ENCODE results near the gene GTF2IRD1. TPM values are rescaled to one million over a fixed set of nuclear protein-coding genes. Genes with fewer than 3 reads are reported as not detected.

GTF2IRD1 gene
- total RNA-seq, 1 experiment from 2014 or later: 34.3 TPM

DNA sequence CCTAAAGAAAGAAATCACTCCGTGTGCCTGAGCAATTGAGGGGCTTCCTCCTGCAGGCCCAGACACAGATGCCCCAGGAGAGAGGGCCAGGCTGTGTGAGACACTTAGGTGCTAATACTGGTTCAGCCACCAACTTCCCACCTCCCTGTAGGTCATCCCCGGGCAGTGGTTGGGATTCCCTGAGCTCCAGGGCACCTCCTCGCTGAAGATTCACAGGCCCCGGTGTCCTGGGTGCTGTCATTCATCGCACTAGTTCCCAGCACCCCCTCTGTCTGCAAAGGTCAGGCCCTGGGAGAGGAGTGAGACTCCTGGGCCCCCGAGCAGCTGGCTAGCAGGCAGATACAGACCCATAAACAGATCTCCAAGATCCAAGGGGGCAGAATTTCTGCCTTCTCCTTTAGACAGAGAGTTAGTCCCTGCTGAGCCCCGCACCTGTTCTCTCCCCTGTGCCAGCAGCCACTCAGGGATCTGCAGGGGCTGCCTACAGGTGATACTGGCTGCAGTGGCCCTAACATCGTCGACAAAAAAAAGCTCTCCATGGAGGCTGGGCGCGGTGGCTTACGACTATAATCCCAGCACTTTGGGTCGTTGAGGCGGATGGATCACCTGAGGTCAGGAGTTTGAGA lies 165.6 kb downstream of the GTF2IRD1 start:
- H4K20me1 ChIP-seq (ENCODE audit: control insufficient read depth, insufficient read depth, insufficient read length): no peaks in the 10 kb centered on the region
- H4K5ac ChIP-seq (ENCODE audit: insufficient read length, low read depth, low read length): no peak overlapping the region
- no peak overlapping the region for H2AFZ ChIP-seq (ENCODE audit: low read length)
- Mint-ChIP-seq H3K36me3 (ENCODE audit: insufficient read depth in 1 of 3, low read depth in 3 of 3) (no peaks in the 10 kb centered on the region; a peak in 1 of 7 replicates), H3K27me3 (ENCODE audit: low read depth) (no peaks in the 10 kb centered on the region), H3K4me1 (peaks cover 12 to 19% of the 10 kb centered on the region in 2 experiments), H3K9me3 (no peaks in the 10 kb centered on the region), H3K4me3 (no peak overlapping the region), H3K27ac (no peak overlapping the region; a peak in 1 of 7 replicates)
- H3K27ac ChIP-seq (ENCODE audit: insufficient read length, low read depth, low read length): no peak overlapping the region
- no peak overlapping the region for H2BK120ac ChIP-seq (ENCODE audit: low read depth, low read length, poor library complexity, severe bottlenecking)
- H3K18ac ChIP-seq (ENCODE audit: insufficient read length, low read depth, low read length): no peak overlapping the region
- no peak overlapping the region for H2BK20ac ChIP-seq (ENCODE audit: low read depth, low read length, poor library complexity, severe bottlenecking)
- no peaks in the 10 kb centered on the region for H3K79me1 ChIP-seq (ENCODE audit: insufficient read depth, low read depth, low read length, poor library complexity, severe bottlenecking)
- no peaks in the 10 kb centered on the region for H3K27me3 ChIP-seq (ENCODE audit: insufficient read depth, low read length)
- H3K23ac ChIP-seq (ENCODE audit: insufficient read length, low read depth, low read length): no peak overlapping the region
- H3K4ac ChIP-seq (ENCODE audit: low read depth, low read length): no peak overlapping the region
- H3K9ac ChIP-seq (ENCODE audit: extremely low read depth, insufficient read length, low read length): no peak overlapping the region
- H3K4me1 ChIP-seq (ENCODE audit: insufficient read depth, low read length): peaks cover 2% of the 10 kb centered on the region; the same call in 1 of the 2 replicates
- no peak overlapping the region for H2AK5ac ChIP-seq (ENCODE audit: insufficient read length, low read length)
- H3K56ac ChIP-seq (ENCODE audit: insufficient read length, low read depth, low read length): no peak overlapping the region
- no peak overlapping the region for H2BK15ac ChIP-seq (ENCODE audit: low read depth, low read length)
- no peaks in the 10 kb centered on the region for H3K23me2 ChIP-seq (ENCODE audit: insufficient read length, low read depth, low read length, poor library complexity, severe bottlenecking)
- no peak overlapping the region for H4K8ac ChIP-seq (replicated peaks; ENCODE audit: insufficient read length, low read depth, low read length)
- H3K4me2 ChIP-seq (ENCODE audit: insufficient read depth, insufficient read length, low read length): no peak overlapping the region
- no peak for DNase-seq
- no peak overlapping the region for H3T11ph ChIP-seq (ENCODE audit: low read length)
- H3K79me2 ChIP-seq (ENCODE audit: insufficient read depth, low read length): no peaks in the 10 kb centered on the region
- WGBS (ENCODE audit: extremely low coverage, insufficient read length, low lambda C conversion rate): no CpG with 5 or more reads among the region's 14 CpGs
- no peaks in the 10 kb centered on the region for H3K9me3 ChIP-seq (ENCODE audit: control insufficient read depth, low read depth, low read length)
- H2BK12ac ChIP-seq (ENCODE audit: insufficient read length, low read depth, low read length): no peak overlapping the region
- no peak for TF ChIP-seq CTCF (conservative IDR thresholded peaks at IDR 0.05)
- H4K91ac ChIP-seq (ENCODE audit: insufficient read length, low read depth, low read length): no peak overlapping the region
- H2BK5ac ChIP-seq (ENCODE audit: insufficient read length, low read length): no peak overlapping the region
- no peak overlapping the region for H3K14ac ChIP-seq (ENCODE audit: insufficient read depth, low read length)

Measured in H9 (cell line).